GM06990 (cell line): ENCODE results near the gene CMTR2.

ENCODE experiments used
- DNase-seq: peaks from one replicate; pipeline ENCODE4 v3.0.0-alpha.2; 2011; ENCODE audit not compliant: insufficient read length; ENCODE audit errors: extremely low read depth
- H3K27me3 ChIP-seq: replicated peaks from 2 replicates; pipeline ENCODE4 v1.6.0; 2011; ENCODE audit warnings: low read length; ENCODE audit not compliant: control insufficient read depth, insufficient read depth
- H3K36me3 ChIP-seq: 2 replicates; pipeline ENCODE4 v1.5.1; 2011; ENCODE audit warnings: low read length; ENCODE audit not compliant: control insufficient read depth, insufficient read depth
- H3K4me3 ChIP-seq: replicated peaks from 2 replicates; pipeline ENCODE4 v1.5.1; 2011; ENCODE audit warnings: low read depth, mild to moderate bottlenecking, control low read depth, low read length
- TF ChIP-seq, protein P1 (sequence below): IDR thresholded peaks from 2 replicates; pipeline ENCODE4 v1.5.1; 2011; ENCODE audit warnings: low read length, control low read depth, mild to moderate bottlenecking, inconsistent platforms; ENCODE audit not compliant: insufficient read depth, poor library complexity, severe bottlenecking

Gene CMTR2

DNA sequence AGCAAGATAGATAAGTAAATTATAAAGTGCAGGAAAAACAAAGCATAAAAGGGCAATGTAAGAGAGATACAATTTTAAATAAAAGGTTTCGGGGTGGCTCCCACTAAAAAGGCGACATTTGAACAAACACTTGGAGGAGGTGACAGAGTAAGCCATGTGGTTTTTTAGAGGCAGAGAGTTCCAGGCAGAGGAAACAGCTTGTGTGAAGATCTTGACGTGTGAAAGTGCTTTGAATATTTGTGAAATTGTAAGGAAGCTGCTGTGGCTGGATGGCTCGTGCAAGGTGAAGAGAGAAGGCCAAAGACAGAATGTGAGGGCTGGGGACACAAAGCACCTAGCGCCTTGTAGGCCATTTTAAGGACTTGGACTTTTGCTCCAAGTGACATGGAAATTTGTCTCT lies 30.1 kb downstream of the CMTR2 start:
- no peaks in the 10 kb centered on the region for H3K27me3 ChIP-seq
- H3K4me3 ChIP-seq, result no peak overlapping the region
- no peak for DNase-seq
- H3K36me3 ChIP-seq, result no peaks in the 10 kb centered on the region
- TF ChIP-seq, protein P1, sequence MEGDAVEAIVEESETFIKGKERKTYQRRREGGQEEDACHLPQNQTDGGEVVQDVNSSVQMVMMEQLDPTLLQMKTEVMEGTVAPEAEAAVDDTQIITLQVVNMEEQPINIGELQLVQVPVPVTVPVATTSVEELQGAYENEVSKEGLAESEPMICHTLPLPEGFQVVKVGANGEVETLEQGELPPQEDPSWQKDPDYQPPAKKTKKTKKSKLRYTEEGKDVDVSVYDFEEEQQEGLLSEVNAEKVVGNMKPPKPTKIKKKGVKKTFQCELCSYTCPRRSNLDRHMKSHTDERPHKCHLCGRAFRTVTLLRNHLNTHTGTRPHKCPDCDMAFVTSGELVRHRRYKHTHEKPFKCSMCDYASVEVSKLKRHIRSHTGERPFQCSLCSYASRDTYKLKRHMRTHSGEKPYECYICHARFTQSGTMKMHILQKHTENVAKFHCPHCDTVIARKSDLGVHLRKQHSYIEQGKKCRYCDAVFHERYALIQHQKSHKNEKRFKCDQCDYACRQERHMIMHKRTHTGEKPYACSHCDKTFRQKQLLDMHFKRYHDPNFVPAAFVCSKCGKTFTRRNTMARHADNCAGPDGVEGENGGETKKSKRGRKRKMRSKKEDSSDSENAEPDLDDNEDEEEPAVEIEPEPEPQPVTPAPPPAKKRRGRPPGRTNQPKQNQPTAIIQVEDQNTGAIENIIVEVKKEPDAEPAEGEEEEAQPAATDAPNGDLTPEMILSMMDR, result no peak

DNA sequence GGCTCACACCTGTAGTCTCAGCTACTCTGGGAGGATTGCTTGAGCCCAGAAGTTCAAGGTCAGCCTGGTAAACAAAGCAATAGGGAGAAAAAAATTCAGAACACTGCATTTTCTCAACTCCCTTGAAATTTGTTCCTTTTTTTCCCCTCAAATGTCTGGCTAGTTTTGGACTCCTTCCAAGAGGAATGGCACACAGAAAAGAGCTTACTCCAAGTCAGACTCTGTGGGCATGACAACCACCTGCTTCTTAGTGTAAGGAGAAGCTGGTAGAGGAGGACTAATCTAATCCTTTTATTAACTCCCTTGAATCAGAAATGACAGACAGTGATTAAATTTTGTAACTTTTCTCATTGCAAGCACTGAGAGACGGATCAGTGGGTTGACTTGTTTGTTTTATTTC lies 30.8 kb downstream of the CMTR2 start:
- no peak overlapping the region for H3K4me3 ChIP-seq
- TF ChIP-seq, protein P1, result no peak
- no peaks in the 10 kb centered on the region for H3K36me3 ChIP-seq
- no peaks in the 10 kb centered on the region for H3K27me3 ChIP-seq
- DNase-seq, result no peak

DNA sequence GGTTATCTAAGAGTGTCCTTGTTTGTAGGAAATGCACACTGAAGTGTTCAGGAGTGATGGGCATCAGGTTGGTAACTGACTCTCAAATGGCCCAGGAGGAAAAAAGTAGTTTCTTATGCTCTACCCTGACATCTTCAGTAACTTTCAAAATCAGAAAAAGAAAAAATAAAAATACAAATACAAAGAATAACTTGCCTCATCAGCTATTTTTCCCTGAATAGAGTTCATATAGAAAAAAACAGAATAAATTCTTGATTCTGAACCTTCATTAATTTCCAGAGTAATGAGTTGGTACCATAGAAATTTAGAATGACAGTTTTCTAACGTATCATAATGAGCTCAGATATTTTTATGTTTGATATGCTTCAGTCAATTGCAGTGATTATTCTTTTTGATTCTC lies 31.4 kb downstream of the CMTR2 start:
- Histone ChIP-seq H3K27me3 (no peaks in the 10 kb centered on the region), H3K36me3 (no peaks in the 10 kb centered on the region), H3K4me3 (no peak overlapping the region)
- no peak for DNase-seq
- TF ChIP-seq, protein P1, result no peak

DNA sequence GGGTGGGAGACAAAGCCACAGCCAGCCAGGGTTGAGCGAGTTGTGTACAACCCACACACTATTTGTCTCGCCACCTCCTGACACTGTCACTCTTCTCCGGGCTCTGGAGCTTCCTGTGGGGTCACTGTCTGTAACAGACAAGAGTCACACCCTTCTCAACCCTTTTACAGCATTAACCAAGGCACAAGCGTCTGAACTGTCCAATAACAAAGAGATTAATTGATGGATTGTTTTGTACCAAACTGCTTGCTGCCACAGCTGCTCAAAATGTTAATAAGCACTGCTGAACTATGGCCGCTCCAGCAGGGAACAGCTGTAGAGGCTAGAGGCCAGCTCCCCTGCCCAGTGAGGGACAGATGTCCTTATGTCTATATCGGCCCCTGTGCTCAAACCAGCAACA lies 33.5 kb downstream of the CMTR2 start:
- DNase-seq, result no peak
- H3K27me3 ChIP-seq, result no peaks in the 10 kb centered on the region
- TF ChIP-seq, protein P1, result no peak
- H3K4me3 ChIP-seq, result no peak overlapping the region
- no peaks in the 10 kb centered on the region for H3K36me3 ChIP-seq

DNA sequence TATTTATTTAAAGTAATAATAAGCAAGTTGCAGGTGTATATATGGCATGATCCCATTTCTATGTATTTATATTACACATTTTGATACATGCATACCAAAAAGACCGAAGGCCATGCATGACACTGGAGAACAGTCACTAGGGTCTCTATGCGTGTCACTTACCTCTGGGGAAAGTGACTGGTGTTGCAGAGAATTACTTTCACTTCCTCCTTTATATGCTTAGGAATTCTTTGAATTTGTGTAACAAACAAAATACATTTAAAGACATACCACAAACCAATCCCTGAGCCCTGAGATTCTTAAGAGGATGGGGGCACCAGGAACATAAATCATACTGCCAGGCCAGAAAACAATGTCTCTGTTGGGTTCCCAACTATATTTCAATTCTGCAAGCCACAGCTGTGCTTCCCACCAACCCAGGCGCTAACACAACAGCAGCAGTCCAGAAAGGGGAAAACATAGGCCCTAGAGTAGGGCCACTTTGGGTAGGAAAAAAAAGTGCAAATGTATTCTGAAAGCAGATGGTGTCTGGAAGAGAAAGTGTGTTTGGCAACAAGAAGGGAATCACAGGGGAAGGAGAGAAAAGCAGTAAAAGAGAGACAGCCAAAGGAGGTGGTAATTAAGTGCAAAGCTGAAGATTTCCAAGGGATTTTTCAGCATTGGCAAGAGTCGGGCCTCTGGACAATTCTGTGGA lies 34.2 kb downstream of the CMTR2 start:
- H3K4me3 ChIP-seq, result no peak overlapping the region
- no peak for DNase-seq
- TF ChIP-seq, protein P1, result no peak
- H3K36me3 ChIP-seq, result no peaks in the 10 kb centered on the region
- no peaks in the 10 kb centered on the region for H3K27me3 ChIP-seq
